NCI-H524 treated with DMSO at 0.1 percent for 48 hours (cell line): Measurements from ENCODE around the gene FHL3.
"Not testable (repeated sequence)": the region's sequence is repeated elsewhere in the genome, so short reads cannot be mapped to it uniquely, and the experiment has no call there.

ENCODE experiments used
- DNase-seq: peaks from one replicate; lab custom pipeline; 2025; lab: John Stamatoyannopoulos, UW

Gene FHL3

GRCh38 chr1:37987679-37988078 is 17.6 kb downstream of the FHL3 start:
- no peak for DNase-seq

- no peak for DNase-seq
Observed at GRCh38 chr1:37983546-37983945, 21.8 kb downstream of the FHL3 start.

- DNase-seq: no peak
Observed at GRCh38 chr1:37978541-37978940, 26.8 kb downstream of the FHL3 start.

- not testable (repeated sequence) for DNase-seq
Observed at GRCh38 chr1:37975083-37975482, 30.2 kb downstream of the FHL3 start.

- no peak for DNase-seq
Observed at GRCh38 chr1:37974567-37974966, 30.7 kb downstream of the FHL3 start.

- DNase-seq: not testable (repeated sequence)
Observed at GRCh38 chr1:37973684-37974083, 31.6 kb downstream of the FHL3 start.

GRCh38 chr1:37965301-37965700 is 40.0 kb downstream of the FHL3 start:
- no peak for DNase-seq

GRCh38 chr1:37964106-37964505 is 41.2 kb downstream of the FHL3 start:
- not testable (repeated sequence) for DNase-seq

- DNase-seq: no peak
Observed at GRCh38 chr1:37958690-37959089, 46.6 kb downstream of the FHL3 start.

GRCh38 chr1:37955685-37956084 is 49.6 kb downstream of the FHL3 start:
- DNase-seq: no peak

- no peak for DNase-seq
Observed at GRCh38 chr1:37954316-37954971, 50.9 kb downstream of the FHL3 start.

- no peak for DNase-seq
Observed at GRCh38 chr1:37952738-37953137, 52.6 kb downstream of the FHL3 start.

GRCh38 chr1:37951783-37952624 is 53.3 kb downstream of the FHL3 start:
- DNase-seq: no peak

GRCh38 chr1:37951041-37951782 is 54.1 kb downstream of the FHL3 start:
- DNase-seq: no peak

GRCh38 chr1:37949524-37950152 is 55.7 kb downstream of the FHL3 start:
- DNase-seq: no peak

GRCh38 chr1:37948841-37949240 is 56.5 kb downstream of the FHL3 start:
- DNase-seq: no peak

GRCh38 chr1:37948166-37948565 is 57.1 kb downstream of the FHL3 start:
- no peak for DNase-seq

GRCh38 chr1:37947364-37947763 is 58.0 kb downstream of the FHL3 start:
- no peak for DNase-seq
